Measurements from ENCODE around the gene PIEZO1. TPM values are rescaled to one million over a fixed set of nuclear protein-coding genes. Genes with fewer than 3 reads are reported as not detected.
A peak's percentile ranks its signal among the peaks of the same experiment; 100 is the strongest.

Gene PIEZO1
- total RNA-seq, 1 experiment from 2014 or later: 86.8 TPM

DNA sequence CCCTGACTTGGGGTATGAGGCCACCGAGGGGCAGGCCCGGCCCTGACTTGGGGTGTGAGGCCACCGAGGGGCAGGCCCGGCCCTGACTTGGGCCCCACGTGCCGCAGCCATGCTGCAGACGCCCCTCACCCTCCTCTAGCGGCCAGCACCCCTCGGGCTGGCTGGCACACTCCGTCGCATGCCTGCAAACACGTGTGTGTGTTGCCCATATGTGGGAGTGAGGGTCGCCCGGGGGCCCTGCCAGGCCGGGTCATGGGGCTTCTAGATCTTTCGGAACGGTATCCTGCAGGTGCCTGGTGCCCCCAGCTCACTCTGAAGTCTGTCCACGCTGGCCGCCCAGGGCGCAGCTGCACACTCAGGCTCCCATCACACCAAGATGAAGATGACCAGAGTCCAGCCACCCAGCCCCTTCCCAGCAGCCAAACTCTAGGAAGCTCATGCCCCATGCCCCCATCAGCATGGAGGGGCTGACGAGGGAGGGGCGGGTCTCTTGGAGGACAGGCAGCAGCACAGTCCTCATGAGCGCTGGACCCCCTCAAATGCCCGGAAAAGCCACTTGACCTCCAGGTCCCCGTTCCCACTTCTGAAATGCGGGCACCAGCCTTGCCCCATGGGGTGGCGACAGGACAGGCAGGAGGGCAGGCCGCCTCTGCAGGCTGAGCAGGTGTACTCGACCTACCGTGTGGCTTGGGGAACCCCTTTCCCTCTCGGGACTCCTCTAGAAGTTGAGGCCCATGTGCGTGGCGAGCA, 44.9 kb downstream of the PIEZO1 start:
- peaks cover 3% of the 10 kb centered on the region for H3K36me3 ChIP-seq (replicated peaks; ENCODE audit: control insufficient read depth, insufficient read depth, low read length)

DNA sequence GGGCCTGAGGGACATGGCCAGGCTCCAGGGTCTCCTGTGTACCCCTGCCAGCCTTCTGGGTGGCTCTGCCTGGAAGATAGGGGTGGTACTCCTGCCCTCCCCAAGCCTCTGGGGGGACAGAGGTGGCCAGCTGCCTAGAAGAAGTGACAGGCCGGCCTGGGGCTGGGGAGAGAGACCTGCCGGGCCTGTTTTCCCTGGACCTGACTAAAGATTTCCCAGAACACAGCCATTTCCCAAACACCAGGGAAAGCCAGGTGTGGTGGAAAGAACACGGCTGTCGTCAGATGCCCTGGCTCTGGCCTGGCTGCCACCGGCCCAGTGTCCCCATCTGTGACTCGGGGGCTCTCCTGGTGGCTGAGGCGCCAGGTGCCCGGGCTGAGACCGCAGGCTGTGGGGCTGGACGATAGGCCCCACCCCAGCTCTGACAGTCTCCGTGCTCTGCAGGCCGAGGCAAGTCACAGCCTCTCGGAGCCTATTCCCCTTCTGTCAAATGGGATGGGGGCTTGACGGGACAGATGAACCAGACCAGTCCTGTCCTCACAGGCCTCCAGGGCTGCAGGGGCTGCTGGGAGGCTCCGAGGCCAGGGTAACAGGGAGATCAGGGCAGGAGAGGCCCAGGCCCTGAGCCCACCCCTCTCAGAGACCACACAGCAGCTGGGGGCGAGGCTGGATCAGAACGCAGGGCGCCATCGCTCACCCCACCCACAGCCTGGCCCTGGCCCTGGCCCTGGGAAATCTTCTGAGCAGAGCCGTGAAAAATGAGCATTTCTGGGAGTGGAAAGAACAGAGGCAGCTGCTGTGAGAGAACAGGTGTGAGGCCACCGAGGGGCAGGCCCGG, 45.7 kb downstream of the PIEZO1 start:
- DNase-seq: no peak
- no peak overlapping the region for H3K4me3 ChIP-seq (ENCODE audit: insufficient read depth, low read depth, low read length)

More for the DNA sequence above, 44.9 kb downstream of the PIEZO1 start:
- Histone ChIP-seq H3K27me3 (ENCODE audit: control insufficient read depth, insufficient read depth, low read length) (no peaks in the 10 kb centered on the region), H3K4me3 (ENCODE audit: insufficient read depth, low read depth, low read length) (no peak overlapping the region)
- no peak for DNase-seq

DNA sequence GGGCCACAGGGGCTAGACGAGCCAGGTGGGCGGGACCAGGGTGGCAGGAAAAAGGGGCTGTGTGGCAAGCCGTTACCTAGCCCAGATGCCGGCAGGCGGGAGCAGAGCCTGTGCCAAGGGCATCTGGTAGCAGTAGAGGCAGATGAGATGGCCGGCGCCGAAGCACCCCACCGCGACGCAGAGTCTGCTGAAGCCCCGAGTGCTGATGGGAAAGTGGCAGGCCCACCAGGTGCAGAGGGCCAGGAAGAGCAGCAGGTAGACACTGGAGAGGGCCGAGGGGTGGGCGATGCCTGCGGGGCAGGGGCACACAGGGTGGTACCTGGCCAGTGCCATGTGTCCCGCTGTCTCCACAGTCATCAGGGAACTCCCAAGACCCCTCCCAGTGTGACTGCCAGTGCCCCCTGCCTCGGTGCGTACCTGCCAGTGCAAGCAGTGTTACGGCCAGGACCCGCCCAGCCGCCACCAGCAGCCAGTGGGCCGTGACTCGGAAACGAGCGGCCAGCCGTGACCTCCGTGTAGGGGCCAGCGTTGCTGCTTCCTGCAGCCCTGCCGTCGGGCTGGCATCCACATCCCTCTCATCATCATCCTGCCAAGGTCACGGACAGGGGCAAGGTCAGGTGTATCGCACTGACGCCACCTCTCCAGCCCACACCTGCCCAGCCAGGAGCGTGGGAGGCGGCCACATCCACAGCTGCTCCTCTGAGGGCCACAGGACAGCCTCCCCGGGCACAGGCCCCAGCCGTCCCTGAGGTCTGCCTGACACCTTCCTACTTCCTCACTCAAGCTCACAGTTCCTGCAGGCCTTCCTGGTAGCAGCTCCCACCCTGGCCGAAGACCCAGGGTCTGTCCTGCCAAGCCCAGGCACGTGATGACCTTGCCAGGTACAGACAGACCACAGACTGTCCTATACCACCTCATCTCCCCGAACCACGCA, 46.6 kb downstream of the PIEZO1 start:
- DNase-seq: no peak
- Histone ChIP-seq H3K4me3 (ENCODE audit: insufficient read depth, low read depth, low read length) (no peak overlapping the region), H3K36me3 (replicated peaks; ENCODE audit: control insufficient read depth, insufficient read depth, low read length) (peaks cover 3% of the 10 kb centered on the region), H3K27me3 (ENCODE audit: control insufficient read depth, insufficient read depth, low read length) (no peaks in the 10 kb centered on the region)

More for the DNA sequence above, 45.7 kb downstream of the PIEZO1 start:
- H3K27me3 ChIP-seq (ENCODE audit: control insufficient read depth, insufficient read depth, low read length): no peaks in the 10 kb centered on the region
- H3K36me3 ChIP-seq (replicated peaks; ENCODE audit: control insufficient read depth, insufficient read depth, low read length): peaks cover 3% of the 10 kb centered on the region

DNA sequence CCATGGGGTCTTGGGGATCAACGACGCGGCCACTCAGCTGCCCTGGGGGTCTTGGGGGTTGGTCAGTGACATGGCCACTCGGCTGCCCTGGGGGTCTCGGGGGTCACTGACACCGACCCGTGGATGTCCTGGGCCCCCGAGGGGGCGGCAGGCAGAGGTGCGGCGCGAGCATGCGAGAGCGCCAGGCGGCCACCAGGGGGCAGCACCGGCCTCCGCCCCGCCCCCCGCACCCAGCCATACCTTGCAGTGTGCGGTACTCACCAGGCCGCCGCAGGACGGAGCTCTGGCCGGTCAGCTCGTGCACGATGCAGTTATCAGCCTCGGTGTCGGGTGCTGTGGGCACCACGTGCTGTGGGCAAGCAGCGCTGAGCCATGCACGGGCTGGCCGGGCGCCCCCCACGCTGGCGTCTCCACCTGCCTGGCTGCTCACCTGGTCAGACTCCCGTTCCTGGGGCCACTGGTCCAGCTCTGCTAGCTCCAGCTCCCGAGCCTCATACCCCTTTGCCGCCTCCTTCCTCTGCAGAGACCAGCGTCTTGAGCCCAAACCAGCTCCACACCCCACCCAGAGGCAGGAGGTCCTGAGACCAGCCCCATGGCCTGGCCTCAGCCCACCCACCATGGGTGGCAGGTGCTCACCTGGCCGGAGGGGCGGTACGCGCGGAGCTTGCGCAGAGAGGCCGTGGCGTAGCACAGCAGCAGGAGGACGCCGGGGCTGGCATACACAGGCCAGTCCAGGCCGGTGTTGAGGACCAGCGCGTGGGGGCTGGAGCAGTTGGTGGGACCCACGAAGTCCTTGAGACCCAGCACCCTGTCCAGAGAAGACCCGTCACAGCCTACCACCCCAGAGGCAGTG, 47.5 kb downstream of the PIEZO1 start:
- H3K4me3 ChIP-seq (ENCODE audit: insufficient read depth, low read depth, low read length): no peak overlapping the region
- DNase-seq: peak; percentile 98
- H3K36me3 ChIP-seq (replicated peaks; ENCODE audit: control insufficient read depth, insufficient read depth, low read length): peaks cover 3% of the 10 kb centered on the region
- H3K27me3 ChIP-seq (ENCODE audit: control insufficient read depth, insufficient read depth, low read length): no peaks in the 10 kb centered on the region

DNA sequence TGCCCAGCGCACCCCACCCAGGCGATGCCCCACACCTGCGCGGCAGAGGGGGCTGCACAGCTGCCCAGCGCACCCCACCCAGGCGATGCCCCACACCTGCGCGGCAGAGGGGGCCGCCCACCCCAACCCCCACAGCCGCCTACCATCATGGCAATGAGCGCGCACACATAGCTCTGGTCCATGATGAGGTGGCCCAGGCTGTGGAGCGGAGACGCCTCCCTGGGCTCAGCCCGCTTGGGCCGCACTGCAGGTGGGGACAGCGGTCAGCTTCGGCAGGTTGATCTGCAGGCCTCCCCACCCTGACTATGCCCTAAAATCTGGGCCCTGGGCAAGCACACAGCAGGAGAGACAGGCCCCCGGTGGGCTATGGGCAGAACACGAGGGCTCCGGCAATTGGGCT, 48.5 kb downstream of the PIEZO1 start:
- Histone ChIP-seq H3K4me3 (ENCODE audit: insufficient read depth, low read depth, low read length) (no peak overlapping the region), H3K27me3 (ENCODE audit: control insufficient read depth, insufficient read depth, low read length) (no peaks in the 10 kb centered on the region), H3K36me3 (replicated peaks; ENCODE audit: control insufficient read depth, insufficient read depth, low read length) (peaks cover 3% of the 10 kb centered on the region)
- no peak for DNase-seq

DNA sequence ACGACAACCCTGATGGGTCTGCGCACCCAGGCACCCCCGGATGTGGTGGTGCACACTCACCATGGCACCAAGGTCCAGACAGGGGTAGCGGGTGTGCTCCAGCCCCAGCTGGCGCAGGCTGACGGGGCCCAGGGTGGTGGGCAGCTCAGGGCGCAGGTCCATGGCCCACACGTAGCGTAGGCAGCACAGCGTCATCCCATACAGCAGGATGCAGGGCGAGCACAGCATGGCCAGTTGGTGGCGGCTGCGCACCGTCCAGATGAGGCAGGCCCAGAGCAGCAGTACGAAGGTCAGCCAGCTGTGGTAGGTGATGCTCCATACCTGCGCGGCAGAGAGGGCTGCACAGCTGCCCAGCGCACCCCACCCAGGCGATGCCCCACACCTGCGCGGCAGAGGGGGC, 48.9 kb downstream of the PIEZO1 start:
- Histone ChIP-seq H3K4me3 (ENCODE audit: insufficient read depth, low read depth, low read length) (no peak overlapping the region), H3K36me3 (replicated peaks; ENCODE audit: control insufficient read depth, insufficient read depth, low read length) (peaks cover 3% of the 10 kb centered on the region), H3K27me3 (ENCODE audit: control insufficient read depth, insufficient read depth, low read length) (no peaks in the 10 kb centered on the region)
- DNase-seq: no peak

DNA sequence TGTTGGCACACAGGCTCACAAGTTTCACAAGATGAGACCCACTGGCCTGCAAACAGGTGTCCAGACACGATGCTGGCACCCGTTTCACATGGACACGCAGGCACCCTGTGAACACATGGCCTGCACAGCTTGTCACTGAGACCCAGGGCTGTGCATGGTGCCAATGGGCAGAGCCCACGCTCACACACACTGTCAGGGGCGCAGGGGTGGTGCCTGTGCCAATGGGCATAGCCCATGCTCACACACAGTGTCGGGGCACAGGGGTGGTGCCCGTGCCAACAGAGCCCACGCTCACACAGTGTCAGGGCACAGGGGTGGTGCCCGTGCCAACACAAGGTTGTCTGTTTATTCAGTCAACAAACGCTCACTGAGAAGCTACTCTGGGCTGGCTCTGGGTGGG, 49.4 kb downstream of the PIEZO1 start:
- no peaks in the 10 kb centered on the region for H3K27me3 ChIP-seq (ENCODE audit: control insufficient read depth, insufficient read depth, low read length)
- H3K4me3 ChIP-seq (ENCODE audit: insufficient read depth, low read depth, low read length): no peak overlapping the region
- DNase-seq: no peak
- peaks cover 4% of the 10 kb centered on the region for H3K36me3 ChIP-seq (replicated peaks; ENCODE audit: control insufficient read depth, insufficient read depth, low read length)

DNA sequence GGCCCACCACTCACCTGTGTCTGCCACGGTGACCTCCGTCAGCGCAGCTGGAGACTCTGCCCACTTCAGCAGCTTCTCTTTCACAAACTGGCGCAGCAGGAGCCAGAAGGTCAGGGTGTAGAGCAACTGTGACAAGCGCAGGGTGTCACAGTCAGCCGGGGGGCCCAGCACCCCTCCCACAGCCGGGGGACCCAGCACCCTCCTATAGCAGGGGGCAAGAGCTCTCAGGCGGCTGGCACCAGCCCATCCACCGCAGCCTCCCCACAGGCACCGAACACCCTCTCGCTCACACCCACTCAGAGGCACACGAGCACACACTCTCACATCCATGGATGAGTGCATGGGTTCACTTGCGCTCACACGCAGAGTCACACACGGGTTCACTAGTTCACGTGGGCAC, 49.9 kb downstream of the PIEZO1 start:
- Histone ChIP-seq H3K4me3 (ENCODE audit: insufficient read depth, low read depth, low read length) (no peak overlapping the region), H3K36me3 (replicated peaks; ENCODE audit: control insufficient read depth, insufficient read depth, low read length) (peaks cover 4% of the 10 kb centered on the region), H3K27me3 (ENCODE audit: control insufficient read depth, insufficient read depth, low read length) (no peaks in the 10 kb centered on the region)
- no peak for DNase-seq

DNA sequence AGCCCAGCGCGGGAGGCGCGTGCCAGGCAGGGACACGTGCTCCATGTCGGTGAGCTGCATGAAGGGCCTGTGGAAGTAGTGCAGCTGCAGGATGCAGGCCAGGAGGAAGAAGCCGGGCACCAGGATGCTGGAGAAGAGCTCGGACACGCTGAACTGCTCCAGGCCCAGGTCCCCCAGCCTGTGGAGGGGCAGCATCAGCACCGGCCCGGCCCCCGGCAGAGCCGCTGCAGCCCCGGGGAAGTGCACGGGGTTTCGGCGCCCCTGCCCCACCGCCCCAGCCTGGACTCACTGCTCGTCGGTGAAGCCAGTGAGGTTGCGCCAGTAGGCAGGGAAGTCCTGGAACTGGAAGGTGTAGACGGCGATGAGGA, 50.7 kb downstream of the PIEZO1 start:
- H3K27me3 ChIP-seq (ENCODE audit: control insufficient read depth, insufficient read depth, low read length): no peaks in the 10 kb centered on the region
- no peak for DNase-seq
- peaks cover 4% of the 10 kb centered on the region for H3K36me3 ChIP-seq (replicated peaks; ENCODE audit: control insufficient read depth, insufficient read depth, low read length)
- H3K4me3 ChIP-seq (ENCODE audit: insufficient read depth, low read depth, low read length): no peak overlapping the region

DNA sequence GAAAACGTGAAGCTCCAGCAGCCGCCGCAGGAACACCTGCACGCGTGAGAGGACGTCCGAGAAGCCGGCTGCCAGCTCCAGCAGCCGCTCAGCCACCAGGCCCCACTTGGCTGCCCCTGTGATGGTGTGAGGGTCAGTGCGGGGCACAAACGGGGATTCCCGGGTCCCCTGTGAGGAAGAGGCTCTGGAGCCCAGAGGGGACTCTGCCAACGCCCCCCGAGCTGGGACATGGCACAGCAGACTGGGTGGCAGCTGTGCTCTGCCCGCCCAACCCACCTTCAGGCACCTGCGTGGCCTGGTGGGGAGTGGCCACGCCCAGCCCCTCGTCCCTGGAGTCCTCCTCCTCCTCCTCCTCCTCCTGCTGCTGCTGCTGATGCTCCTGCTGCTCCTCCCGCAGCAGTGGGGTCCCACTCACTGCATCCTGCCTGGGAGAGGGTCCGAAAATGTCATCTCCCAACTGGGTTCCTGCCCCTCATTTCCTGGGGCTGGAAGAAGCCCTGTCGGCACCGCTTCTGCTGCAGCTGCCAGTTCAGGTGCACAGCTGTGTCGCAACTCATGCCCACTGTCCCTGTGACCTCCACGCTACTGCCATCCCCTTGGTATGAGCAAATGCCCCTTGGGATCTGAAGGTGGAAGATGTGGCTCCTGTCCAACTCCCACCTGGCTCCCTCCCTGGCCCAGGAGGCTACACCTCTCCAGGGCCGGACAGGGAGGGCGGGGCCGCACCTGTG, 51.2 kb downstream of the PIEZO1 start:
- DNase-seq: no peak
- Histone ChIP-seq H3K27me3 (ENCODE audit: control insufficient read depth, insufficient read depth, low read length) (no peaks in the 10 kb centered on the region), H3K4me3 (ENCODE audit: insufficient read depth, low read depth, low read length) (no peak overlapping the region), H3K36me3 (replicated peaks; ENCODE audit: control insufficient read depth, insufficient read depth, low read length) (peaks cover 4% of the 10 kb centered on the region)

DNA sequence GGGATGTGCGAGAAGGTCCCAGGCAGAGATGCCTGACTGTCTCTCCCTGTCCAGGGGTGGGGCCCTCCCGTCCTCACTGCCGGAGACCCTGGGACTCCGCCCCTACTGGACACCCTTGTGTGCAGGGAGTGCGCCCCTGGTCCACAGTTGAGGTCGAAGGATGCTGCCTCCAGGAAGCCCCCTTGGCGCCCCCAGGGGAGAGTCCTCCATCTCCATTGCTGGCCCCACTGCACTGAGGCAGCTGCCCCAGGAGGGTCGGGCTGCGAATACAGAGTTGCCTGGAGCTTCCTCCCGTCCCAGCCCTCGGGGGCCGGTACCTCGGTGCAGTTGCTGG, 52.1 kb downstream of the PIEZO1 start:
- DNase-seq: no peak
- Histone ChIP-seq H3K27me3 (ENCODE audit: control insufficient read depth, insufficient read depth, low read length) (no peaks in the 10 kb centered on the region), H3K4me3 (ENCODE audit: insufficient read depth, low read depth, low read length) (no peak overlapping the region), H3K36me3 (replicated peaks; ENCODE audit: control insufficient read depth, insufficient read depth, low read length) (peaks cover 4% of the 10 kb centered on the region)

DNA sequence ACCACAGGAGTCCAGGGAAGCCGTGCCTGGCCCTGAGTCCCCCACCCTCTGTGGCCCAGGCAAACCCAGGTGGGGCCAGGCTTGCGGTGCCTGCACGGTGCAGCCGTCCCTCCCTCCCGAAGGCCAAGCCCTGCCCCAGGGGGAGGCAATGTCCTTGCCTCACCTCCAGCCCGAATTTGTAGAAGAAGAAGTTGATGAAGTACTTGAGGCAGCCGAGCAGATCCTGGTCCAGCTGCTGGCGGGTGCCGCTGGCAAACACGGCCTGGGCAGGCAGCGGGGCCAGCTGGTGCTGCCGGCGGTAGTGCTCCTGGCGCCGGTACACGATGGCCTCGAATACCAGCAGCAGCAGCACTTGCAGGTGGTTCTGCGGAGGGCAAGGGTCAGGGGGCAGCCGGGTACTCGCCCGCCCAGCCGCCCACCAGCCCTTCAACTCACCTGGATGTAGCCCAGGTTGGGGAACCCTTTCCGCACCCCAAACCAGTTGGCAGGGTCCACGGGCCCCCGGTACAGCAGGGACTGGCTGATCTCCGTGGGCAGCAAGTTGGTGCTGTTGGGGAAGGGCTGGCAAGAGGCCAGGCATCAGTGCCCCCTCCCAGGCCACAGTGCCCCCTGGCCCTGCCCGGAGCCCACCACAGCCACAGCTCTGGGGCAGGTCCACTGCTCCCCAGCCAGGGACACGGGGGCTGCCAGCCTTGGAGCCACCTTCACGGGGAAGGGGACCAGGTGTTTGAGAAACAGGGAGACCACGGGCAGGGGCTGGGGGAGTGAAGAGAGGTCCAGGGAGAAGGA, 52.7 kb downstream of the PIEZO1 start:
- Histone ChIP-seq H3K36me3 (replicated peaks; ENCODE audit: control insufficient read depth, insufficient read depth, low read length) (peaks cover 4% of the 10 kb centered on the region), H3K4me3 (ENCODE audit: insufficient read depth, low read depth, low read length) (no peak overlapping the region), H3K27me3 (ENCODE audit: control insufficient read depth, insufficient read depth, low read length) (no peaks in the 10 kb centered on the region)
- DNase-seq: no peak

DNA sequence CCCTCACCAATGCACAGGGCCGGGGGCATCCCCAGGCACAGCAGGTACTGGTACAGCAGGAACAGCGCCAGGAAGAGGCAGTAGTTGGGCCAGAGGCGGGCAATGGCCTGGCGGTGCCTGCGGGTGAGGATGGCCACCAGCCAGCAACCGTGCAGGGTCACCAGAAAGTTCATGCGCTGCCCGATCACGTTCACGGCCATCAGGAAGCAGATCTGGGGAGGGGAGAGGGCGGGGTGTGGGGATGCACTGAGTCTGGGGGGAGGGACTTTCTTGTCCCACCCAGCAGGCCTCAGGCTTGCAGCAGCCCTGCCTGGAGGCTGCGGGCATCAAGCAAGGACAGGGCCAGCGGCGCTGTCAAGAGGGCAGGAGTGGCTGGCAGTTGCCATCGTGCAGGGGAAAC, 53.3 kb downstream of the PIEZO1 start:
- peak; percentile 93 for DNase-seq
- Histone ChIP-seq H3K36me3 (replicated peaks; ENCODE audit: control insufficient read depth, insufficient read depth, low read length) (peaks cover 4% of the 10 kb centered on the region), H3K27me3 (ENCODE audit: control insufficient read depth, insufficient read depth, low read length) (no peaks in the 10 kb centered on the region), H3K4me3 (ENCODE audit: insufficient read depth, low read depth, low read length) (no peak overlapping the region)

All from H7 (cell line).